ENCODE results near the gene FGF3. TPM values are rescaled to one million over a fixed set of nuclear protein-coding genes. Genes with fewer than 3 reads are reported as not detected.

The FGF3 gene
- total RNA-seq, 2 donors from 2014 or later, result not detected

- Histone ChIP-seq H3K27ac (no peak overlapping the region), H3K36me3 (no peaks in the 10 kb centered on the region), H3K9me3 (no peaks in the 10 kb centered on the region), H3K4me1 (no peaks in the 10 kb centered on the region), H3K27me3 (no peaks in the 10 kb centered on the region), H3K4me3 (no peak overlapping the region)
- DNase-seq (ENCODE audit: low spot score), result no peak
- no peak for TF ChIP-seq CTCF (IDR thresholded peaks at IDR 0.05)
Observed at GRCh38 chr11:69830086-69830485, 10.9 kb upstream of the FGF3 start.

DNA sequence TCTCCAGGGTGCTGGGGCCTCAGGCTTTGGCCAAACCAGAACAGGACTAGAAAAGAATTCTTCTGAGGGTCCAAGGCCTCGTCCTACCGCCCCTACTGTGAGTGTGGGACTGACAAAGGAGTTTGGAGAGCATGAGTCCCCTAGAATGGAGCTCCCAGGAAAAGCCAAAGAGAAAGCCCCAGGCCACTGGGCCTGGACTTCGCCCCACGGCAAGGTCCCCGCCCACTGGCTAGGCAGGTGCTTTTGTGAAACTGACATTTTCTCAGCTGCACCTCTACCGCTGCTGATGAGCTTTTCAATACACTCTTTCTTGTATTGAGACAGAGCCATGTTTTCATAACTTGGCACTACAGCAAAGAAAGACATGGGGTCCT, 9.7 kb upstream of the FGF3 start:
- Histone ChIP-seq H3K27me3 (no peaks in the 10 kb centered on the region), H3K27ac (no peak overlapping the region), H3K4me1 (no peaks in the 10 kb centered on the region), H3K36me3 (no peaks in the 10 kb centered on the region), H3K4me3 (no peak overlapping the region), H3K9me3 (no peaks in the 10 kb centered on the region)
- TF ChIP-seq CTCF (IDR thresholded peaks at IDR 0.05), result no peak
- DNase-seq (ENCODE audit: low spot score), result no peak

GRCh38 chr11:69828276-69828970, 9.2 kb upstream of the FGF3 start:
- H3K9me3 ChIP-seq, result no peaks in the 10 kb centered on the region
- no peak for DNase-seq (ENCODE audit: low spot score)
- no peak overlapping the region for H3K27ac ChIP-seq
- no peaks in the 10 kb centered on the region for H3K27me3 ChIP-seq
- no peak overlapping the region for H3K4me3 ChIP-seq
- H3K4me1 ChIP-seq, result no peaks in the 10 kb centered on the region
- no peaks in the 10 kb centered on the region for H3K36me3 ChIP-seq
- TF ChIP-seq CTCF (IDR thresholded peaks at IDR 0.05), result no peak

DNA sequence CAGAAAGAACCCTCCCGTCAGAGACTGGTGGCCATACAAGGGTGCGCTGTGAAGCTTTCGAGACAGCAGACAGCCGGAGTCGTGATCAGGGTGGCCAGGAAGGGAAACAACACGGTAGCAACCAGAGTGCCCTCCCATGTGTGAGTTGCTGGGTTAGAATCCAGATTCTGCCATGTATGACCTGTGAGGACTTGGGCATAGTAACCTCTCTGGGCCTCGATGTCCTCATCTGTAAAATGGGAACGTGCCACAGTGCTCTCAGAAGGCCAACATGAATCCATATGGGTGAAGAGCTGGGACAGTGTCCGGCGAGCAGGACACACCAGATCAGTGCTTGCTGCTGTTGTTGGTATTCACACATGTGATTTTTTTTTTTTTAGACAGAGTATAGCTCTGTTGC, 7.6 kb upstream of the FGF3 start:
- no peak overlapping the region for H3K27ac ChIP-seq
- H3K4me3 ChIP-seq, result no peak overlapping the region
- TF ChIP-seq CTCF (IDR thresholded peaks at IDR 0.05), result no peak
- H3K27me3 ChIP-seq, result no peaks in the 10 kb centered on the region
- H3K4me1 ChIP-seq, result no peaks in the 10 kb centered on the region
- no peak for DNase-seq (ENCODE audit: low spot score)
- H3K36me3 ChIP-seq, result no peaks in the 10 kb centered on the region
- H3K9me3 ChIP-seq, result no peaks in the 10 kb centered on the region

DNA sequence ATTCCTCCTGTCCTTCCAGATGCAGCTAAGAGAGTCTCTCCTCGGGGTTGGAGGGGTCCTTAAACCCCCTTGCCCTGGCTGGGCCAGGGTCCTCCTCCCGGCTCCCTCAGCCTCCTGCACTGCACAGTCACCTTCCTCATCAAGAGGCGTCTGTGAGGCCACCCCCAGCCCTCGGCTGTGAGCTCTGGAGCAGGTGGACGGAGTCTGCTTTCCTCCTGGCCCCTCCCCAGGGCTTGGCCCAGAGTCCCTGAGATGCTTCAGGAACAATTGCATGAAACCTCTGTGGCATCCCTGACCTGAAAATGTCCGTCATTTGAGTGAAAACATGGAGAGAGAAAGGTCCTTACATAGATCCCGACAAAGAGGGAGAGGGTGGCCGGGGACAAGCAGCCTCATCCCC, 6.7 kb upstream of the FGF3 start:
- Histone ChIP-seq H3K4me3 (no peak overlapping the region), H3K27ac (no peak overlapping the region), H3K9me3 (no peaks in the 10 kb centered on the region), H3K36me3 (no peaks in the 10 kb centered on the region), H3K4me1 (no peaks in the 10 kb centered on the region), H3K27me3 (no peaks in the 10 kb centered on the region)
- no peak for DNase-seq (ENCODE audit: low spot score)
- TF ChIP-seq CTCF (IDR thresholded peaks at IDR 0.05), result no peak

Measured in right atrium auricular region (tissue), 2 donors.